GM18873 (cell line): ENCODE measurements around the gene LRP5.
"Not testable (repeated sequence)": the region's sequence is repeated elsewhere in the genome, so short reads cannot be mapped to it uniquely, and the experiment has no call there.

Source experiments
- ATAC-seq: cut with Tn5 transposase; IDR thresholded peaks from one replicate; pipeline ENCODE4 v1.9.1; 2021; ENCODE audit warnings: mild to moderate bottlenecking, moderate library complexity, moderate number of reproducible peaks; ENCODE audit not compliant: unreplicated experiment, low FRiP score

Gene LRP5

GRCh38 chr11:68279676-68280075 is 32.7 kb upstream of the LRP5 start:
- ATAC-seq, result no peak

DNA sequence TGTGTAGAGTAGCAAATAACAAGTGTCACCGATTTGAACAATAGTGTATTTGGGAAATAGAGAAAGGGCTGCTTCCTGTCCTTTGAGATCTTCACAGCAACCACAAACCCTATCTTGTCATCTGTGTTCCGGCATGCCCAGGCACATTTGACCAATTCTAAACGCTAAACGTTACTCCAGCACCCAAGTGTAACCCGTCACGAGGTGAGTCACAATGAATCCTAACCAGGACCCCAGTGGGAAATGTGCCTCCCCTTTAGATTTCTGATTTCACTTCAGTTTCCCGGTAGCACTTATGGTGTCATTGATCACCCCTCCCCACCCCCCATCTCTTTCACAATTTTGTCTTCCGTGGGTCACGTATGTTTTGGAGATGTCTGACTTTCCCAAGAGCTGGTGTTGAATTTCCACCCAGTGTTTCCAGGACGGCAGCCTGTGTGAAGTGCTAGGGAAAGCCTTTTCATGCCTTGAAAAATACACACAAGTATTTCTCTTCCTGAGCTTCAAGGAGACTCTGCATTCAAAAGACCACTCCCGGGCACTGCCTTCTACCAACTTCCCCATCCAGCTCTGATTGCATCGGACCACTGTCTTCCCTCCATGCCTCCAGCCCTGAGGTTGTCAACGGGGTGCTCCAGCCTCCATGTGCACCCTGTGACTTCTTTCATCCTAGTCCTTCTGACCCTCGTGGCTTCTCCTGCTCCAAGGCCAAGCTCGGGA is 30.1 kb upstream of the LRP5 start:
- ATAC-seq, result no peak

GRCh38 chr11:68282861-68283230 is 29.5 kb upstream of the LRP5 start:
- ATAC-seq, result no peak

DNA sequence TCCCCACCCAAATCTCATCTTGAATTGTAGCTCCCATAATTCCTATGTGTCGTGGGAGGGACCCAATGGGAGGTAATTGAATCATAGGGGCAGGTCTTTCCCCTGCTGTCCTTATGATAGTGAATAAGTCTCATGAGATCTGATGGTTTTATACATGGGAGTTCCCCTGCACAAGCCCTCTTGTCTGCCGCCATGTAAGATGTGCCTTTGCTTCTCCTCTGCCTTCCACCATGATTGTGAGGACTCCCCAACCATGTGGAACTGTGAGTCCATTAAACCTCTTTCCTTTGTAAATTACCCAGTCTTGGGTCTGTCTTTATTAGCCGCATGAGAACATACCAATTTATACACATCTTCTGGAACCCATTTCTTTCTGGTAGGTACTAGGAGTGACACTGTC is 27.8 kb upstream of the LRP5 start:
- ATAC-seq, result not testable (repeated sequence)

DNA sequence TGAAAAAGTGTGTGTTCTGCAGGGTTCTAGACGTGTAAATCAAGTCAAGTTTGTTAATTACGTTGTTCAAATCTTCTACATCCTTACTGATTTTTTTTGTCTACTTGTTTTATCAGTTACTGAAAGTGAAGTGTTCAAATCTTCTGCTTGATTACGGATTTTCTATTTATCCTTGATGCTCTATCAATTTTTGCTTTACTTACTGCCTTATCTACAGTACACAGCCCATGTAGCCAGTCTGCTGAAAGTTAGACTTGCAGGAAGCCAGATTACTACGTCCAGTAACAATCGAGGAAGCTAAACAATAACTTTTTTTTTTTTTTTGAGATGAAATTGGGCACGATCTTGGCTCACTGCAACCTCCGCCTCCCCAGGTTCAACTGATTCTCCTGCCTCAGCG is 25.0 kb upstream of the LRP5 start:
- no peak for ATAC-seq

DNA sequence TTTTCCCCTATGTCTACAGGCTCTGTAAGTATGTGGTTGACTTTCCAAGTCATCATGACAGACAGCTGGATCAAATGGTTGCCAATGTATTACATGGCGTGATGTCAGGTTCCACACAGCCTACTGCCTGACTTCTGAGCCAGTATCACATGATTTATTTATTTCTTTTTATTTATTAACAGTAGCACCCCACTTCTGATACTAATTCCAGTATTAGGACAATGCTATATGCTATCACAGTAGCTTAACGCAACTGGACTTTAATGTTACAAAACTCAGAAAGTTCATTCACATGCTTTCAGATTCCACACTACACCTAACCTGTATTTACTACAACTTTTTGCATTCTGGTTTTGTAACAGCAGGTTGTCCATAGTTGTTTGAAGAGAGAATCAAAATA is 22.9 kb upstream of the LRP5 start:
- no peak for ATAC-seq

DNA sequence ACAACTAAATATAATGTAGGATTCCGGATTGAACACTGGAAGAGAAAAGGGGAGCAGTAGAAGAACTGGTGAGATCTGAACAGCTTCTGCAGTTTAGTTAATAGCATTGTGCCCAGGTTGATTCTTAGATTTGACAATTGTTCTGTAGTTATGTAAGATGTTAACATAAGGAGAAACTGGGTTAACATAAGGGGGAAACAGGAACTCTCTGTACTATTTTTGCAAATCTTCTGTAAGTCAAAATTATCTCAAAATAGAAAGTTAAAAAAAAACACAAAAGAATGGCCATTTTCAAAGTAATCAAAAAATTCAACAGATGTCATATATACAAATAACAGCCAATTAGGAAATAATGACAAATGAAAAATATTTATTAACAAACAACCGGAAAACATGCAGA is 18.7 kb upstream of the LRP5 start:
- ATAC-seq, result no peak

DNA sequence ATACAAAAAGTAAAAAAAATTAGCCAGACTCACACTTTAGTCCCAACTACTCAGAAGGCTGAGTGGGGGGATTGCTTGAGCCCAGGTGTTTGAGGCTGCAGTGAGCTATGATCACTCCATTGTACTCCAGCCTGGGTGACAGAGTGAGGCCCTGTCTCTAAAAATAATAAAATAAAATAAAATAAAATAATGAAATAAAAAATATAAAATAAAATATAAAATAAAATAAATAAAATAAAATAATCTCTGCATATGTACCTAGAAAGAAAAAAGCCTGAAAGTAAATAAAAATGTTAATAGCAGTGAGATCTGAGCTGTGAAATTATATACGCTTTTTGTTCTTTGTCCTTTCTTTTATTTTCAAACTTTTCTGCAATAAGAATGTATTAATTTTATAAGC is 17.1 kb upstream of the LRP5 start:
- no peak for ATAC-seq

GRCh38 chr11:68295940-68296339 is 16.5 kb upstream of the LRP5 start:
- no peak for ATAC-seq

DNA sequence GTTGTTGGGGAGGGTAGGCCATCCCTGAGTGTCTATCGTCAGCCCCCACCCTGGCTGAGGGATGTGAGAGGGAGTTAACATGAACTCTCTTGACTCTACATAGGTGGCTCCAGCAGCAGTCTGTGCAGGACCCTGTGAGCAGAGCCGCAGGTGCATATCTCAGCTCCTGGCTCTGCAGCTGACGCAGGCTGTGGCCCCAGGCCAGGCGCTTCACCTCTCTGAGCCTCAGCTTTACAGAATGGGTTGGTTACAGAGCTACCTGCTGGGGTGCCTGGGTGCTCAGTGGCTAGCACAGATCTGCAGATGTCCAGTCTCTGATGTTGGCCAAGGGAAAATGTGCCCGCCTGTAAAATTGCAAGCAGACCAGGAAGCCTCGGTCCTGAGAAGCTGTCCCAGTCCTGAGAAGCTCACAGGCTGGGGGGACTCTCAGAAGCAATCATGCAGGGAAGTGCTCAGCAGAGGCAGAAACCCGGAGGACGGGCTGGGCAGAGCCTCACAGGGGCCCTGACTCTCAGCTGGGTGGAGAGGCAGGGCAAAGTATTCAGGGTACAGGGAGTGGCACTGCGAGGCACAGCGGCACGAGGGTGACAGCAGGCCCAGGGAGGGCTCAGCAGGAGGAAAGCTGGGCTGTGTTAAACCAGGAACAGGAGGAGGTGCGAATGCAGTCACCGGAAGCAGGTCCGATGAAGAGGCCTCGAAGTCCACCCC is 15.9 kb upstream of the LRP5 start:
- no peak for ATAC-seq

DNA sequence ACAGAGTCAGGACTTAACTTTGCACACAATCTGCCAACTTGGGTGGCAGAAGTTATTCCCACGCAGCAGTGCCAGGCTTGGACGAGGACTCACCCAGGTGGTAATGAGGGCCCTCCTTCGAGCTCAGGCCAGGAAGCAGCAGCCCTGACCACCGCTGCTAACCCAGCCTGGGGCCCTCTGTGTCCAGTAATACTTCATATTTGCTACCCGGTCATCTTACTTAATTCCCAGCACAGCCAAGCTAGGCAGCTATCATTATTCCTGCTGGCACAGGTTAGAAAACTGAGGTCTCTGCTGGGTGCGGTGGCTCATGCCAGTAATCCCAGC is 15.4 kb upstream of the LRP5 start:
- ATAC-seq, result no peak

DNA sequence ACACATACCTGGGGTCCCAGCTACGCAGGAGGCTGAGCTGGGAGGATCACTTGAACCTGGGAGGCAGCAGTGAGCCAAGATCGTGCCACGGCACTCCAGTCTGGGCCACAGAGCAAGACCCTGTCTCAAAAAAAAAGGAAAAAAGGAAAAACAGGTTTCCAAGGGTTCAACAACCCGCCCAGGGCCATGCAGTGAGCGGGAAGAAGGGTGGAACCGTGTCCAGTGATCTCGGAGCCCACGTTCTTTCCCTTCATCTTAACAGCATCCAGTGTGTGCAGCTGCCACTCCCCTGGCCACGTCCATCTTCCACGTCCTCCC is 14.9 kb upstream of the LRP5 start:
- ATAC-seq, result no peak

DNA sequence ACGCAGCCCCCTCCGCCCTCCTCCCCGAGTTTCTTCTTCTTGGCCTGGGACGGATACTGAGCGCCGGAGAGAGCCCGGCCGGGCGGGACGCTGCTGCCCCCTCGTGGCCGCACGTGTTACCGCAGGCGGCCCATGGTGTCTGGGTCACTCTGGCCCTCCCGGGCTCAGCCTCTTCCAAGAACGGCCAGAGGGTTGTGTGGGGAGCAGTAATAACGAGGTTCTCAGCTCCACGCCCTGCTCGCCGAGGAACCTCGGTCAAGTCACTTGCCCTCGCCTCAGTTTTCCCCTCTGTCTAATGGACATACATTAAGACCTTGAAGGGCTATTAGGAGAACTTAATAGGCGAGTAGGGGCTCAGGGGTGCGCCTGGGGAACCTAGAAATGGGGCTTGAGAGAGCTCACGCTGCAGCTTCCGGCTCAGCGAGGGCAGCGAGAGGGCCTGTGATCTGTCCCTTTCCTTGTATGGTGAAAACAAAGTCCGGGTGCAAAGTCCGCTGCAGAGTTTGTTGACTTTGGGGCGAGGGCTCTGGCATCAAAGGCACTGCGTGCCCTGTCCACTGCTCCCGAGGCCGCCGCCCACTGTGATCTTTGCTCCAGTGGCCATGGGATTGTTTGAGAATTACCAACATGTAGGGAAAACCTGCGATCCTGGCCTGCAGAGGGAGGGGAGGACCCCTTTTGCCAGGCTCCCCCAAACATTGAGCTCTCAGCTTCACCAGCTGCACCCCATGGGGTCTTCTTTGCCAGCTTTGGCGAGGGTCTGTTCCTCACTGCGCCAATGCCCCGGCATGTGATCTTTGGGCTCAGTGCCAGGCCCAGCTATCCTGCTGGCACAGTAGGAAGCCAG is 14.4 kb upstream of the LRP5 start:
- no peak for ATAC-seq

- no peak for ATAC-seq
Observed at GRCh38 chr11:68298659-68299516, 13.5 kb upstream of the LRP5 start.

DNA sequence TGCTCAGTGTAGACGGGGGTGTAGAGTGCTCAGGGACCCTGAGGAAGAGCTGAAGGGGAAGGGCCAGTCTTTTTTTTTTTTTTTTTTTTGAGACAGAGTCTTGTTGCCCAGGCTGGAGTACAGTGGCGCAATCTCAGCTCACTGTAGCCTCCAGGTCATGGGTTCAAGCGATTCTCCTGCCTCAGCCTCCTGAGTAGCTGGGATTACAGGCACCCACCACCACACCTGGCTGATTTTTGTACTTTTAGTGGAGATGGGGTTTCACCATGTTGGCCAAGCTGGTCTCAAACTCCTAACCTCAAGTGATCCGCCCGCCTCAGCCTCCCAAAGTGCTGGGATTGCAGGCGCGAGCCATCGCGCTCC is 12.9 kb upstream of the LRP5 start:
- not testable (repeated sequence) for ATAC-seq

DNA sequence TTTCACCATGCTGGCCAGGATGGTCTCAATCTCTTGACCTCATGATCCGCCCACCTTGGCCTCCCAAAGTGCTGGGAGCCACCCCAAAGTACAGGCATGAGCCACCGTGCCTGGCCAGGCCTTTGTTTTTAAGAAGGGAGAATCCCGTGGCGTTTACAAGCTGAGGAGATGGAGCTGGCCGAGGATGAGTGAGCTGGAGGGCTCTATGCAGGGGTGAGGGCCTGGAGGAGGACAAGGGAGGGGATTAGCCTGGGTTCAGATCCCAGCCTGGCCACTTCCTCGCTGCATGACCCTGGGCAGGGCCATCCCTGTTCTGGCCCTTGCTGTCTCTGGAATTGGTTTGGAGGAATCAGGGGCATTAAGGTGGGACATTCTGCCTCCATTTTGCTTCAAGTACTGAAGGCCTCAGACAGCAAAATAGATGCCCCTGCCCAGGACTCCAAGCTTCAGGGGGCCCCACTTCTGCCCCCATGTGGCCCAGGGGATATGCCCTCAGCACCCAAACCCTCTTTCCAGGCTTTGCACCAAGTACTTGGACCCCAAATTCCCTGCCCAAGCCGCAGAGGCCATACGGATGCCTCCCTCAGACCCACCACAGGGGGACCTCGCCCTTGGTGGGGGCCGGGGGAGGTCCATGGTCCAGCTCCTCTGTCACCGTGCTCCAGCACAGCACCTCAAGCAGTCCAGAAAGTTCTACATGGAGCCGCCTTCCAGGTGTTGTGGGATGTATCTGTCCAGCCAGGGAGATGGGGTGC is 12.1 kb upstream of the LRP5 start:
- no peak for ATAC-seq

- ATAC-seq, result no peak
Observed at GRCh38 chr11:68302256-68302655, 10.1 kb upstream of the LRP5 start.

DNA sequence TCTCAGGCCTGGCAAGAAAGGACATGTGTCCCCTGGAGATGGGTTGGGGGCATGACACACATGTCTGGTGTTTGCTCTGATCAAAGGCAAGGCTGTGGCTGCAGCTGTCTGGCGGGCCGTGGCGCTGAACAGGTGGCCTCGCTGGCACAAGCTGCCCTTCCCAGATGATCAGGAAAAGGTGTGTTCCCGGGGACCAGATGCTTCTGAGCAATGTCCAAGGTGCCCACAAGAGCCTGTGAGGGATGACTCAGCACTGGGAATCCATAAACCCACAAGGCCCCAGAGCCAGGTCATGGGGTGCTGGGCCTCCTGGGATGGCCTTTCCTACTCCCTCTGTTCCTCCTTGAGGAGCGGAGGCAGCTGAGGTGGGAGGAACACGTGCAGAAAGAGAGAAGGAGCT is 9.7 kb upstream of the LRP5 start:
- ATAC-seq, result no peak

- ATAC-seq, result no peak
Observed at GRCh38 chr11:68303083-68303482, 9.3 kb upstream of the LRP5 start.
